Keratinocyte (primary cell): Measurements from ENCODE around the gene NAA40. TPM values are rescaled to one million over a fixed set of nuclear protein-coding genes. Genes with fewer than 3 reads are reported as not detected.

Experiments
- DNase-seq: peaks from one replicate; pipeline ENCODE4 v3.0.0-alpha.2; 2011; ENCODE audit warnings: low read depth, missing footprints, low spot score
- FAIRE-seq: peaks from 2 replicates; lab custom pipeline; 2011; peaks lifted over from hg19 to GRCh38; lab: Jason Lieb, UNC
- H2AFZ ChIP-seq: 2 replicates; pipeline ENCODE4 v1.6.0; 2012; ENCODE audit warnings: low read length, control low read depth, inconsistent platforms; ENCODE audit not compliant: control insufficient read depth
- H3K27ac ChIP-seq: 2 replicates; pipeline ENCODE4 v1.5.1; 2011; ENCODE audit warnings: low read length; ENCODE audit not compliant: control insufficient read depth, insufficient read depth
- H3K27me3 ChIP-seq: 3 replicates; pipeline ENCODE4 v1.6.0; 2011; ENCODE audit warnings: low read length; ENCODE audit not compliant: control insufficient read depth, insufficient read depth; ENCODE audit errors: extremely low read depth
- H3K36me3 ChIP-seq, 2 experiments: 2 replicates in 1 of 2; 3 replicates in 1 of 2; pipeline ENCODE4 v1.5.1; 2011; ENCODE audit warnings: low read length in 2 of 2, mild to moderate bottlenecking in 1 of 2; ENCODE audit not compliant: control insufficient read depth in 2 of 2, insufficient read depth in 2 of 2; ENCODE audit errors: extremely low read depth in 1 of 2
- H3K4me1 ChIP-seq: 3 replicates; pipeline ENCODE4 v1.5.1; 2011; ENCODE audit warnings: low read length; ENCODE audit not compliant: control insufficient read depth, insufficient read depth; ENCODE audit errors: extremely low read depth
- H3K4me2 ChIP-seq: 3 replicates; pipeline ENCODE4 v1.6.0; 2011; ENCODE audit warnings: low read depth, low read length; ENCODE audit not compliant: control insufficient read depth, insufficient read depth; ENCODE audit errors: extremely low read depth
- H3K4me3 ChIP-seq, 3 experiments: fragments of 200-600 bp in 1 of 3; sonication (generic) in 1 of 3; 2 replicates in 2 of 3; 3 replicates in 1 of 3; pipeline ENCODE4 v1.5.1; 2011 to 2016; ENCODE audit warnings: low read length in 3 of 3, mild to moderate bottlenecking in 3 of 3, control low read depth in 2 of 3, inconsistent platforms in 1 of 3, low read depth in 1 of 3, mixed read lengths in 1 of 3, mixed run types in 1 of 3, moderate library complexity in 1 of 3; ENCODE audit not compliant: control insufficient read depth in 2 of 3, insufficient read depth in 2 of 3; ENCODE audit errors: extremely low read depth in 1 of 3
- H3K79me2 ChIP-seq: 2 replicates; pipeline ENCODE4 v1.6.0; 2012; ENCODE audit warnings: low read length; ENCODE audit not compliant: control insufficient read depth, insufficient read depth
- H3K9ac ChIP-seq: 3 replicates; pipeline ENCODE4 v1.6.0; 2011; ENCODE audit warnings: low read length; ENCODE audit not compliant: control insufficient read depth, insufficient read depth; ENCODE audit errors: extremely low read depth
- H3K9me1 ChIP-seq: 3 replicates; pipeline ENCODE4 v1.6.0; 2011; ENCODE audit warnings: low read length; ENCODE audit not compliant: control insufficient read depth, insufficient read depth; ENCODE audit errors: extremely low read depth
- H3K9me3 ChIP-seq: 2 replicates; pipeline ENCODE4 v1.5.1; 2012; ENCODE audit warnings: low read depth, low read length; ENCODE audit not compliant: control insufficient read depth
- H4K20me1 ChIP-seq: 3 replicates; pipeline ENCODE4 v1.6.0; 2011; ENCODE audit warnings: low read length; ENCODE audit not compliant: control insufficient read depth, insufficient read depth; ENCODE audit errors: extremely low read depth
- CTCF ChIP-seq, 3 experiments: IDR thresholded peaks in 1 of 3; conservative IDR thresholded peaks in 1 of 3; optimal IDR thresholded peaks in 1 of 3; 2 replicates in 2 of 3; 3 replicates in 1 of 3; pipeline versions ENCODE3 to v1.5.1; 2011; ENCODE audit warnings: low read length in 3 of 3, mild to moderate bottlenecking in 3 of 3, moderate library complexity in 2 of 3, control low read depth in 1 of 3, inconsistent platforms in 1 of 3; ENCODE audit not compliant: insufficient read depth in 2 of 3; ENCODE audit errors: extremely low read depth in 1 of 3
- EZH2 ChIP-seq: IDR thresholded peaks from one replicate; pipeline ENCODE4 v1.6.1; 2012; ENCODE audit warnings: inconsistent platforms, mild to moderate bottlenecking, low read length, moderate library complexity
- dilution Hi-C: fragments of 300-500 bp; cut with MboI; formaldehyde crosslinking; loops from one replicate; pipeline ENCODE4 v1.7.0; 2020; ENCODE audit warnings: low sequenced_read_pairs; ENCODE audit not compliant: extremely low pct_ligation_motif_present
- polyA plus RNA-seq, 5 experiments: library from polyadenylated mRNA; depleted of rRNA in 3 of 5; stranded (reverse) in 3 of 5; stranded (forward) in 1 of 5; unstranded in 1 of 5; fragments of >200 nt; gene quantifications; 1 replicate in 1 of 5; 2 replicates in 3 of 5; 3 replicates in 1 of 5; pipeline versions ENCODE4 v1.2.1 to v1.2.3, GENCODE V29; 2011 to 2012; ENCODE audit warnings: missing spikeins in 2 of 5, low read depth in 1 of 5, low replicate concordance in 1 of 5

The NAA40 gene
- polyA plus RNA-seq, 1 donor (not counting 4 experiments of a cell fraction or from before 2014, with no cell fraction given) = 13.5 TPM

DNA sequence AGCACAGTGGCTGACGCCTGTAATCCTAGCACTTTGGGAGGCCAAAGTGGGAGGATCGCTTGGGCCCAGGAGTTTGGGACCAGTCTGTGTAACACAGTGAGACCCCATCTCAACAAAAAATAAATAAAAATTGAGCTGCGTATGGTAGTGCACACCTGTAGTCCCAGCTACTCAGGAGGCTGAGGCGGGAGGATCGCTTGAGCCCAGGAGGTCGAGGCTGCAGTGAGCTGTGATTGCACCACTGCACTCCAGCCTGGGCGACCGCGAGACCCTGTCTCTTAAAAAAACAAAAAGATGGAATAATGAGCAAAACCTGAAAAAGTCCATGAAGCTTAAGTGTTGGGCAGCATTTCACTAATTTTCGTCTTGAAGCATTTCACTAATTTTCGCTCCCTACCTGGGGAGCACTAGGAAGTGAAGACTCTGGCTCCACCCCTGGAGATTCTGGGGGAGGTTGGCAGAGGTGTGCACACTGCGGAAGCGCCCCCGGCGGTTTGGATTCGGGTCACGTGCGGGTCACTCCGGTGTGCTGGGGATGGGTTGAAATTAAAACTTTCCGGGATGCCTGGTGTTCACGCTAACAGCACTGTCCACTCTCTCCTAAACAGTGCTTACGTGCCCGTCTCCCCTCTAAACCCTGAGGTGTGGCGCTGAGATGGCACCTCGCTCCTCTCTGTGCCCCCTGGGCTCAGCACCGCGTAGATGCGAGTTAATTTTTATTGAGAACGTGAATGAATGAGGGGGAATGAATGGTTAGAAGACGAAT lies 906 bp upstream of the NAA40 start:
- no peak for TF ChIP-seq CTCF (optimal IDR thresholded peaks at IDR 0.05 in 1 of 3, IDR thresholded peaks at IDR 0.05 in 1 of 3, conservative IDR thresholded peaks at IDR 0.05 in 1 of 3; ENCODE audit: extremely low read depth in 1 of 3, insufficient read depth in 2 of 3, low read length in 3 of 3)
- no peak for TF ChIP-seq EZH2
- Histone ChIP-seq H3K27me3 (no peaks in the 10 kb centered on the region), H3K4me1 (peaks cover 14% of the 10 kb centered on the region), H3K9me1 (no peaks in the 10 kb centered on the region), H3K36me3 (no peaks in the 10 kb centered on the region), H2AFZ (peak overlapping the region; percentile 98), H3K79me2 (peaks cover 32% of the 10 kb centered on the region), H3K4me2 (peak overlapping the region; percentile 100), H3K4me3 (peak overlapping the region; percentile 80 to 89 (median 85)), H3K9me3 (no peaks in the 10 kb centered on the region), H3K9ac (peak overlapping the region; percentile 78), H3K27ac (peak overlapping the region; percentile 77), H4K20me1 (no peaks in the 10 kb centered on the region)
- dilution Hi-C loops = no loop called here
- DNase-seq (no peak), FAIRE-seq (no peak)

GRCh38 chr11:63939397-63939891 lies 642 bp downstream of the NAA40 start:
- no peak for FAIRE-seq

More at GRCh38 chr11:63939397-63939891, 642 bp downstream of the NAA40 start:
- Histone ChIP-seq H3K27me3 (no peaks in the 10 kb centered on the region), H3K9me1 (no peaks in the 10 kb centered on the region), H3K27ac (peak overlapping the region; percentile 58), H4K20me1 (no peaks in the 10 kb centered on the region), H3K36me3 (no peaks in the 10 kb centered on the region), H2AFZ (peak overlapping the region; percentile 44), H3K4me3 (peak overlapping the region; percentile 80 to 91 (median 87)), H3K9ac (peak overlapping the region; percentile 71), H3K4me2 (peak overlapping the region; percentile 95), H3K9me3 (no peaks in the 10 kb centered on the region), H3K4me1 (peaks cover 14% of the 10 kb centered on the region), H3K79me2 (peaks cover 43% of the 10 kb centered on the region)
- TF ChIP-seq CTCF (optimal IDR thresholded peaks at IDR 0.05 in 1 of 3, IDR thresholded peaks at IDR 0.05 in 1 of 3, conservative IDR thresholded peaks at IDR 0.05 in 1 of 3; ENCODE audit: extremely low read depth in 1 of 3, insufficient read depth in 2 of 3, low read length in 3 of 3) (no peak), EZH2 (no peak)
- DNase-seq = no peak
- dilution Hi-C loops = no loop called here
